GM19395 (cell line): ENCODE data around the gene MGAT1.

Experiments
- ATAC-seq: cut with Tn5 transposase; IDR thresholded peaks from one replicate; pipeline ENCODE4 v1.9.1; 2021; ENCODE audit warnings: mild to moderate bottlenecking, moderate library complexity; ENCODE audit not compliant: unreplicated experiment

MGAT1 gene

GRCh38 chr5:180824630-180825476, 22.2 kb upstream of the MGAT1 start:
- ATAC-seq = no peak

GRCh38 chr5:180823940-180824629, 21.5 kb upstream of the MGAT1 start:
- no peak for ATAC-seq

GRCh38 chr5:180823346-180823745, 20.7 kb upstream of the MGAT1 start:
- ATAC-seq = no peak

- ATAC-seq = no peak
Measured at GRCh38 chr5:180821538-180821937, 18.9 kb upstream of the MGAT1 start.

GRCh38 chr5:180820788-180821321, 18.2 kb upstream of the MGAT1 start:
- peak; percentile 78 for ATAC-seq

GRCh38 chr5:180818677-180819341, 16.2 kb upstream of the MGAT1 start:
- no peak for ATAC-seq

GRCh38 chr5:180817893-180818674, 15.5 kb upstream of the MGAT1 start:
- no peak for ATAC-seq

- peak; percentile 32 for ATAC-seq
Measured at GRCh38 chr5:180816608-180817534, 14.3 kb upstream of the MGAT1 start.

- no peak for ATAC-seq
Measured at GRCh38 chr5:180815293-180815917, 12.8 kb upstream of the MGAT1 start.

- no peak for ATAC-seq
Measured at GRCh38 chr5:180813420-180813819, 10.8 kb upstream of the MGAT1 start.

- no peak for ATAC-seq
Measured at GRCh38 chr5:180811623-180812124, 9.1 kb upstream of the MGAT1 start.

- ATAC-seq = no peak
Measured at GRCh38 chr5:180810959-180811622, 8.5 kb upstream of the MGAT1 start.

- peak; percentile 66 for ATAC-seq
Measured at GRCh38 chr5:180810210-180810958, 7.8 kb upstream of the MGAT1 start.

- ATAC-seq = peak; percentile 59
Measured at GRCh38 chr5:180809403-180810209, 7.0 kb upstream of the MGAT1 start.

- ATAC-seq = no peak
Measured at GRCh38 chr5:180808461-180809000, 5.9 kb upstream of the MGAT1 start.

- ATAC-seq = no peak
Measured at GRCh38 chr5:180807654-180808414, 5.2 kb upstream of the MGAT1 start.
